DMS114 treated with DMSO at 0.1 percent for 48 hours (cell line): ENCODE data around the gene CENPT.
"Not testable (repeated sequence)": the region's sequence is repeated elsewhere in the genome, so short reads cannot be mapped to it uniquely, and the experiment has no call there.

Experiments
- DNase-seq: peaks from one replicate; lab custom pipeline; 2025; ENCODE audit not compliant: unreplicated experiment; lab: John Stamatoyannopoulos, UW

CENPT gene

DNA sequence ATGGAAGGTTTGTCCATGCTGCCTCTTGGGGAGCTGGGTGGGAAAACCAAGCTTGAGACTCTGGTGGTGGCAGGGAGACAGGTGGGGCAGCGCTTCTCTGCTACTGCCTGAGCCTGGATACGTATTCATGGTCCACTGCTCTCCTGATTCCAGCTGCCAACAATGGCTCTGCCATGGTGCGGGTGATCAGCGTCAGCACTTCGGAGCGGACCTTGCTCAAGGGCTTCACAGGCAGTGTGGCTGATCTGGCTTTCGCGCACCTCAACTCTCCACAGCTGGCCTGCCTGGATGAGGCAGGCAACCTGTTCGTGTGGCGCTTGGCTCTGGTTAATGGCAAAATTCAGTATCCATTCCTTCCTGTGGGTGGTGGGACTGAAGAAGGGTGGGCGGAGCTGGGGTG, 29.6 kb upstream of the CENPT start:
- DNase-seq, result no peak

DNA sequence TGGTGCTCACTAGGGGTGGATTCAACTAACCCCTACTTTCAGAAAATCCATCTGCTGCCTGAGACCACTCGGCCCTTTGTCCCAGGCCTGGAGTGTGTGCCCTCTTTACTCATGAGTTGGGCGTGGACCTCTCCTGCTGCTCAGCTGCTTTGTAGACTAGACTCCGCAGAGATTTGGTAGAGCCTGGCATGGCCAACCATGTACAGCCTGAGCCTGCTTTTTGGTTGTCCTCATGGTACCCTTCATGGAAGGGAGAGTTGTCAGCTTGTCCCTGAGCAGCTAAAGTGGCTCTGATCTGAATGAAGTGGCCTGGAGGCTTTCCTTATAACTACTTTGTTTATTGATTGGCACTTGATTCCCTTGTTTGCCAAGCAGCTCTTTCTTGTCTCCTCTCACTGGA, 26.9 kb upstream of the CENPT start:
- DNase-seq, result no peak

DNA sequence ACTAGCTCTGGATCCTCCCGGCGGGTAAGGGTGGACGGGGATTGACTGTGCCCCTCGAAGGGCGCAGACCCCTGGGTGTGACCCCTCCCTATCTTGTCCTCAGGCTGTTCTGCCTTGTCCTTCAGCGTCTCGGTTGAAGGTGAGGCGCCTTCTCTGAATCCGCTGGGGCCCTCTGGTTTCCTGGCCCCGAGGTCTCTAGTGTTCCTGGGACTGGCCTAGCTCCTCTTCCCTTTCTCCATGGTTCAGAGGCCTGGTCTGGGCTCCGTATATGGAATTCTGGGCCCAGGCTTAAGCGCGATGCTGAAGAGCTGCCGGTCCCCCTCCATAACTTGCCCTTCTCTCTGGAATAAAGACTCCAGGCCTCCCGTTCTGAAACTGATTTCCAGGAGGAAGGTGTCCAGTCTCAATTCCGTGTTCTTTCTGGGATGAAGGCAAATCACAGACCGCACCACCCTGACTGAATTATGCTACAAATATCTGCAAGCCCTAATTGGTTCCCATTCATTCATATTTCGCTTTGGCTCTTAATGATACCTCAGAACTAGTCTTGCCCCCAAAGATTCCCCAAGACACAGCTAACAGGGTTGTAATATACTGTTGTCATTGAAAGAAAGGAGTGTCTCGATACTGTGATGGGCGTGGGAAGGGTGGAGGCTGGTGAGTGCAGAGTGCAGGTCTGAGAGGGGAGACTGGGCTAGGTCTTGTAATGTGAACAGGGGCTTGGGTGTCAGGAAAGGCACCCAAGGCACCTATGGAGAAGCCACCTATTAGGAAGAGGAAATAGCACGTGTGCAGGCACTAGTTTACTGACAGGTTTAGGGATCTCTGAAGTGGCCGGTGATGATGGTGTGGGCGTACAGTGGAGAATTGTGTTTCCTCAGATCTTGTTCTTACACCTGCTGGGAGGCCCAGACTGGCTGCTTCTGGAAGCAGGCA, 26.2 kb upstream of the CENPT start:
- DNase-seq, result no peak

DNA sequence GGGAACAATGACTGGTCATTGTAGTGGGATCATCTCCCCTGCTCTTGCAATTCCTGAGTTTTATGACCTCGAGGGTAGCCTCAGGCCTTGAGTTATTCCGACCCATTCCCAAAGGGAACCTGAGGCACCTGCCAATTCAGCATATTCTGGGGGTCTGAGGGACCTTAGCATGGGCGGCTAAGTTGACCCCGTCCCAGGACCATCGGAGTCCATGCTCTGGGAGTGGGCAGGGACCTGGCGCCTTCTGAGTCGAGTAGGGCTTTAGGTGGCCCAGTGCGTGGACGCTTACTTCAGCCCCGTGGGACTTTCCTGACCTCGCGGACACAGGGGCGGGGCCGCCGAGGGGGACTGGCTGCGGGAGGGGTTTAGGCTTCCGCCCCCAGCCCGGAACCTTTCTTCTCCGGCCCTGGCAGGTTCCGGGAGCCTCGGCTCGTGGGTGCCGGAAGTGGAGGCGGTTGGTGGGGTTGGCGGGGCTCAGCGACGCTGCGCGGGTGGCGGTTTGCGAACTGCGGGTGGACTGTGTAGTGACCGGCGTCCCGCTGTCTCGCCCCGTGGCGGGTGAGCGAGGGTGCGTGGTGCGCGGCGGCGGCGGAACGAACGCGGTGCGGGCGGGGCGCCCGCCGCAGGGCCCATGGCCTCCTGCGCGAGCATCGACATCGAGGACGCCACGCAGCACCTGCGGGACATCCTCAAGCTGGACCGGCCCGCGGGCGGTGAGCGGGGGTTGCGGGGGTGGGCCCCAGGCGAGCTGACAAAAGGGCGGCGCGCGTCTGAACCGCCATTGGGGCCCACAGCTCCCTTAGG, 25.3 kb upstream of the CENPT start, which contains the start of gene EDC4:
TSS of gene EDC4 (plus strand) at position 422 of the 804 bp plus-strand sequence. CDS start at position 632, 210 bp downstream.
- DNase-seq, result peak; percentile 68

DNA sequence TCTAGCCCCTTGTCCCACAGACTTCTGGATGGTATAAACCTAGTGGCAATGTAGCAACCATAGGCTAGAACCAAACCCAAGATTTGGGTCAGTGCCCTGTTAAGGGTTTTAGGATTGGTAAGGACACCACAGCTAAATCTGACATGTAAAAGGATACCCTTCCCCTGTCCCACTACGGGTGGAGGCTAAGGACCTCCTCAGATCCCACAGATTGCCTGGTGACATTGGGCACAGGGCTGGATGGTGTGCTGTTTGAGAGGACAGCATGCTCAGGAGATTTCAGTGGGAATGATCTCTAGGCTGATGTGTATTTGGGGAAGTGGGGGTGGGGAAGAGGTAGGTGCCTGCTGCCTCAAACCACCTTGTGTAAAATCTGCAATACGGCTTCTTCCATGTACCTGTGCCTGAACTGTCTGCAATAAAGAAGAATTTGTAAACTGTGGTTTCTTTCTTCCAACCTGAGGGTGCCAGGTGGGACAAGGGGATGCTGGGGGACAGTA, 24.7 kb upstream of the CENPT start:
- no peak for DNase-seq

DNA sequence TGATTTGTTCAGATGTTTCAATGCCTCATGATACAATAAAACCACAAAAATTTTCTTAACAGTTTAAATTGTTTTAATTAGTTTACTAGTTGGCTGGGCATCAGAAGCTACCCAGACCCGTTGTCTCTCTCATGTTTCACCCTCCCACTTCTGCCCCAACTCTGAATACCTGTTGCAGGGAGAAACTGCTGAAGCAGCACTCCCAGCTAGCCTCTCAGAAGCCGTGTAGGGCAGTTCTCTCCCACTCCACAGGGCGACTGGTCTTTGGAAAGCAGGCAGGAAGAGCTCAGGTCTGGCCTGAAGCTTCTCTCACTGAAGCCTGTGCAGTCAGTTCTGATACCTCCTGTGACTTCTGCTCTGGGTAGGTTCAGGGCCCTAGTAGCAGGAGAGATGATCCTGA, 23.8 kb upstream of the CENPT start:
- DNase-seq, result no peak

DNA sequence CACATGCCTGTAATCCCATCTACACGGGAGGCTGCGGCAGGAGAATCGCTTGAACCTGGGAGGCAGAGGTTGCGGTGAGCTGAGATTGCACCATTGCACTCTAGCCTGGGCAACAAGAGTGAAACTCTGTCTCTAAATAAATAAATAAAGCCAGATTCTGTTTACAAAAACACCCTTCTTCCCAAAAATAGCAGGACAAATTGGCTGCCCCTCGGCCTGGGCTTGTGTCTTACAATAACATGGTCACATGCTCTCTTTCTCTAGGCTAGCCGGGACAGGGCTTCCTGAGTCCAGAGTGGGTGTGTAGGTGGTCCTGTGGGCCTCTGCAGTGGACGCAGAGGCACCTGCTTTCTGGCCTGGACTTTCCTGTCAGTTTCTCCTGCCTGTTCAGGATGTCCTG, 22.2 kb upstream of the CENPT start:
- DNase-seq, result no peak

DNA sequence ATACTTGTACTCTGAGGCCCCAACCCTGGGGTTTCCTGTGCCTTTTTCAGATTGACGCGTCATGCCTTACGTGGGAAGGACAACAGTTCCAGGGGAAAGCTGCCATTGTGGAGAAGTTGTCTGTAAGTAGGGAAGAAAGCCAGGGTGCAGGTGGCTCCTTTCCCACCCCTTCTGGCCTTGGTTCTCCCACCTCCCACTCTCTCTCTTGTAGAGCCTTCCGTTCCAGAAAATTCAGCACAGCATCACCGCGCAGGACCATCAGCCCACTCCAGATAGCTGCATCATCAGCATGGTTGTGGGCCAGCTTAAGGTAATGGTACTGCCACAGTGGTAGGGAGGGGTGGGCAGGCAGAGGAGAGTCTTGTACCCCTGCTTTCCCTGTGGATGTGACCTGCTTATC, 20.8 kb upstream of the CENPT start:
- no peak for DNase-seq

DNA sequence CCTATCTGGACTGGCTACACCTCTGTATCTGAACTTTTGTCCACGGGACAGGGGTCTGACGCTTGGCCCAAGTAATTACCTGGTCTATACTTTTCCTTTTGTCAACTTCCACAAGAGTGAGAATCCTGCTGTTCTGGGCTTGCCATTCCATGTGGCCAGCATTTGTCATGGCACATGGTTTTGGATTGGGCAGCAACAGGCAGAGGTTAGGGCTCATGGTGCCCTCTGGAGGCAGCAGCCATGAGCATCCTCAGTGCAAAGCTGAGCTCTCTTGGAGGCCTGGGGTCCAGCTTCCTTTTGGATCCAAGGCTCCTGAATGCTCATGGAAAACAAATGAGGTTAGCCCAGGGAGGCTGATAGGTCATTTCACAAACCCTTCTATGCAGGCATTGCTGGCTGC, 17.8 kb upstream of the CENPT start:
- peak; percentile 28 for DNase-seq

DNA sequence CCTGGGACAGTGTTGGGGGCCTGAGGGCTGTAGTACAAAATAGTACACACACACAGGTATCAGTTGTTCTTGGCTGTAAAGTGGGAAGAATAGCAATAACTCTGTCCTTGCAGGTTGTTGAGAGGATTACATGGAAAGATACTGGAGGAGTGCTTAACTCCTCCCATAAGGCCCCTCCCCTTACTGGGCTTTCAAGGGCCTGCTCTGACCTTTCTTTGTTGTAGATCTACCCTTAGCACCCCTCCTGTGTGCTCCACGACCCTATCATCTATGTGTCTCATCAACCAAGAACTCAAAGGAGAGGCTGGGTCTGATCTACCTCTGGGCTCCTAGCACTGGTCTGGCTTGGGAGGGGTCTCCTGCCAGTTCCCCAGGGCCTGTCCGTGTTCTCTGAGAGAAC, 17.1 kb upstream of the CENPT start:
- DNase-seq, result no peak

DNA sequence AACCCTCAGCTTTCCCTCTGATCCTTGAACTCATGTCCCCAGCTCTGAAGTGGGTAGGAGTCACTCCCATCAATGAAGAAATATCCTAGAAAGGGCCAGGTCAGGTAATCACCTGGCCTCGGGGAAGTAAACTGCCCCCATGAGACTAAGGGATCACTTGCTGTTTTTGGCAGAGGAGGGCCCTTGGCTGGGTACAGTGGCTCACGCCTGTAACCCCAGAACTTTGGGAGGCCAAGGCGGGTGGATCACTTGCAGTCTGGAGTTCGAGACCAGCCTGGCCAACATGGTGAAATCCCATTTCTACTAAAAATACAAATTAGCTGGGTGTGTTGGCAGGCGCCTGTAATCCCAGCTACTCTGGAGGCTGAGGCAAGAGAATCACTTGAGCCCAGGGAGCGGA, 16.6 kb upstream of the CENPT start:
- DNase-seq, result not testable (repeated sequence)

DNA sequence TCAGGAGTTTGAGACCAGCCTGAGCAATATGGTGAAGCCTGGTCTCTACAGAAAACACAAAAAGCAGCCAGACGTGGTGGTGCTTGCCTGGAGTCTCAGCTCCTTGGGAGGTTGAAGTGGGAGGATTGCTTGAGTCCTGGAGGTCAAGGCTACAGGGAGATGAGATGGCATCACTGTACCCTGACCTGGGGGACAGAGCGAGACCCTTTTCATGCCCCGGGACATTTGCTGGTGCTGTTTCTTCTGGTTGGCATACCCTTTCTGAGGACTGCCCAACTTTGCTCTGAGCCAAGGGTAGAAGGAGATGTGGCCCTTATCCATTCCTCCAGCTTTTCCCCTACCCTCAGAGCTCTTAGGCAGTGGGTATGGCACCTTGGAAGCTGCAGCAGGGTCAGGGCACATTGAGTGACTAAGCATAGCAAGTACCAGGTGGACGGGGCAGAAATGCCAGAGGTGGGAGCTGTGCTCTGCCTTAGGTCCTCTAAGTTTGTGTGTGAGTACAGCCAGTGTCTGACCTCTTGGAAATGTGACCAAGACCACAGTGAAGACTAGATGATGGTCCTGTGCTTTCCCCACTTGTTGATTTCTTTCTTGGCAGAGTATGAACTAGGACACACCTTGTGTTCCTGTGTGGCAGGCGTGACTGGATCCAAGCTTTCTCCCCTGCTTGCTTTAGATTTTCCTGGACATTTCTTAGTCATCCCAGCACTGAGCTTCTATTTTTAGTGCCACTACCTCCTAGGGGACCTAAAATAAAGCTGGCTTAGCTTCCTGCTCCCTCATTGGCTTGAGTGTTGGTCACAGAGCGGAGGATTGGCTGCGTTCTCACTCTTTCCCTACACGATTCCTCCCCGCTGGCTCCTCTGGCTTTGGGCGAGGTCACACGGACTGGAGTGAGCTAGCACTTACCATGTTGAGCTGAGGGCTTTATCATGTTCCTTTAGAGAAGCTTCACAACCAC, 15.4 kb upstream of the CENPT start:
- DNase-seq, result no peak

DNA sequence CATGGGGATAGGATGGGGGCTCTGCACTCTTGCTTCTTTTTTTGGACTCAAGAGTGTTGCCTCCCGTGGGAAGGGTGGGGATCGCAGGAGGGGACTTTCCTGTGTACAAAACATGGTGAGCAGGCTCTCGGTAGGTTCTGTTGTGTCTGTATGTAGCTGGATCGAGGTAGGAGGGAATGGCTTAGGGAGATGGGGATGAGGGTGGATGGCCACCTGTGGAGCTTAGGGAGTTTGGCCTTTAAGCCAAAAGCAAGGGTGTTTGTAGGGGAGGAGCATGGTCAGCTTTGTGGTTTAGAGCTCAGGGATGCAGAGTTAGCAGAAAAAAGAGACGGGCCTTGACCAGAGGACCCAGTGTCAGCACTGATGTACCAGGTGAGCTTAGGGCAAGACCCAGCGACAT, 14.4 kb upstream of the CENPT start:
- DNase-seq, result no peak

DNA sequence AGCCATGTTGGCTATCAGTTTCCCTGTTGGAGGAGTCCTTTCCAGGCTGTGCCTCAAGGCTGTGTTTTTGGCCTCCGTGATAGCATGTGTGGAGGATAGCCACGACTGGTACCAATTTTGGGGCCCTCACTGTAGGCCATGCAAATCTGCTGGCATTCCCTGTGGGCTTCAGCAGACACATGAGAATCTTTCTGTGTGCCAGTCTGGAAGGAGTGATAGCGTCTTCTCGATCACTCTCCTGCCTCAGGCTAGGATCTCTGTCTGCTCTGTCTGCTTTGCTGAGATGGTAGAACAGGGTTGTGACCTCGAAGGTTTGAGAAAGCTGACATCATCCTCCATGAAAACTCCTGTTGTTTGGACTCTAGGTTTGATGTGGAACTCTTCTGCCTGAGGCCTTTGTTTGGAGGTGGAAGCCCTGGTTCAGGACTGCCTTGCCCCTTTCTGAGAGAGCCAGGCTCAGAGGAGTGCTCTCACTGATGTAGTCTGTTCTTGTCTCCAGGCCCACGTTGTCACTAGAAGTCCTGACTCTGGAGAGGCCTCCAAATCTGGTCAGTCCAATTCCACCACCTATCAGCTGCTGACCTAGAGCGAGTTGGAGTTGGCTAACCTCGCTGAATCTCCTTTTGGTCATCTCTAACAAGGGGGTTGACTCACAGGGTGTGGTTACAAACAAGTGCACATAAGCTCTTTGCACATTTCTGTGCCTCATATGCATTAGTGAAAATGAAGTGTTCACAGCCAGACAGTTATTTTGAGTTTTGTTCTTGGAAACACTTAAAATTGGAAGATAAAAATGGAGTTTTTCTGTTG, 13.3 kb upstream of the CENPT start:
- no peak for DNase-seq

DNA sequence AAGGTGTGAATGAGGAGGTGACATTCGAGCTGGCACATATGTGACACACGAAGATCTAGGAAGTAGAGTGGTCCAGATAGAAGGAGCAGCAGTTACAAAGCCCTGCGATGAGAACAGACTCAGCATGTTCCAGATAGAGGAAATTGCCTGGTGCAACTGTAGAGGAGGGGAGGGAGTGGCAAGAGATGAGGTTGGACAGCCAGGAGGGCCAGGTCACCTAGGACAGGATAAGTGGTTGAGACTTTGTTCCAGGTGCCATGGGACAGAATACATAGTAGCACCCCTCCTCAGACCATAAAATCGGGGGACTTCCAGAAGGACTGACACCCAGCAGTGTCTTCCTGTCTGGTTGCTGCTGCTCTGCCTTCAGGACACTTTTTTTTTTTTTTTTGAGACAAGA, 11.0 kb upstream of the CENPT start:
- no peak for DNase-seq

DNA sequence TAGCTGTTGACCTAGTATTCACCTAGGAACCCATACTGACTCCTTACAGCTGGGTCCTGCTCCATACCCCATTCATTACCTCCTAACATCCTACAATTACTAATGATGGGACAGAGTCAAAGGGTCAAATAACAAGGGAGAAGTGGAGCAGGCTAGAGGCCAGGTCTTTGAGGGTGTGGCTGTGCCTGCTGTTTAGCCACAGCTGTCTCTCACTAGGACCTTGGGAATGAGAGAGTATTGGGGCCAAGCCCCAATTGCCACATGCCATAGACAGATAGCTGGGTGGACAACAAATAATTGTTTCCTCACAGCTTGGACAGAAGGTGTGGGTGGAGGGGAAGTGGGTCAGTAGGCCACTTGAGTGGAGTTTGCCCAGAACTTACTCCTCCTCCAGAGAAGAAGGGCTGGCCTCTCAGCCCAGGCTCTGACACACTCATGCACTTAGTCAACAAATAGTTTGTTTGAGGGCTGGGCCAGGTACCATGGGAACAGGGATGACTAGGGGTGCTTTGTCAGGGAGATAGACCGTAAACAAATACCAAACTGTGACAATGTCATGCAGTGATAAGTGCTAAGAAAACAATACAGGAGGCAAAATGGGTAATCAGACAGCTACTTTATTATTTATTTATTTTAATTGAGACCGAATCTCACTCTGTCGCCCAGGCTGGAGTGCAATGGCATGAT, 10.2 kb upstream of the CENPT start:
- DNase-seq, result no peak

DNA sequence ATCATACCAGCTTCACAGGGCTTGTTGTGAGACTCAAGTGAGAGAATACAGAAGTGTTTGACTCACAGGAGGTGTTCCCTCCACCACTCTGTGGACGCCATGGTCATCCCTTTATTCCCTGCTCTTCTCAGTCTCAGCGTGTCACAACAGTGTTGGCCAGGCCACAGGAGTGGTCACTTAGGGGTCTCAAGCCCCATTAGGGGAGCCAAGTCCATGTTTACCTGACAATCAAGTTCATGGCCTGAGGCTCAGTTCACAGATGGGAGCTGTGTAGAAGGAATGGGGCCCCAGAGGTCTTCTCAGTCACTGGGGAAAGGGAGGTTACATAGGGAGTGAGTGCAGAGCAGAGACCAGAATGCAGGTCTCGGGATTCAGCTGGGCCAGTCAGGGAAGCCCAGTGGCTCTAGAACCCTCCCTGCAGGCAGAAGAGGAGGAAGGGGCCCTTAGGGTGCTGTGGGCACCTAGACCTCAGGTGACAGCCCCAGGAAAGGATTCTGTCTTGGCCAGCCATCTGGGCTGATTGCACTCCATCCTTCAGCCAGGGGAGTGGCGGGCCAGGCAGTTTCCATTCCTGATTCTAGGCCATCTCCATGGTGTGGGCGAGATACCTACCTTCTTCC, 9.5 kb upstream of the CENPT start:
- DNase-seq, result no peak

DNA sequence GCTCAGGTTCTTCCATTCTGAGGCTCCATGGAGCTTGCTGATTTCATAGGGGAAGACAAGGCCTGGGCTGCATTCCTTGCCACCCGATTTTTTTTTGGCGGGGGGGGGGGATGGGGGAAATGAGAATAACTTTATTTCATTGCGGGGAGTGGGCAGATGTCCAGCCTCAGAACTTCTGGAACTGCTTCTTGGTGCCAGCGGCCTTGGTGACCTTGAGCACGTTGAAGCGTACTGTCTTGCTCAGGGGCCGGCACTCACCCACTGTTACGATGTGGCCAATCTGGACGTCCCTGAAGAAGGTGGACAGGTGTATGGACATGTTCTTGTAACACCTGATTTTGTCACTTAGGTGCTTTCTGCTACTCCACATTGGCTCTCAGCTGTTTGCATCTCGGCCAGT, 8.3 kb upstream of the CENPT start:
- DNase-seq, result no peak

DNA sequence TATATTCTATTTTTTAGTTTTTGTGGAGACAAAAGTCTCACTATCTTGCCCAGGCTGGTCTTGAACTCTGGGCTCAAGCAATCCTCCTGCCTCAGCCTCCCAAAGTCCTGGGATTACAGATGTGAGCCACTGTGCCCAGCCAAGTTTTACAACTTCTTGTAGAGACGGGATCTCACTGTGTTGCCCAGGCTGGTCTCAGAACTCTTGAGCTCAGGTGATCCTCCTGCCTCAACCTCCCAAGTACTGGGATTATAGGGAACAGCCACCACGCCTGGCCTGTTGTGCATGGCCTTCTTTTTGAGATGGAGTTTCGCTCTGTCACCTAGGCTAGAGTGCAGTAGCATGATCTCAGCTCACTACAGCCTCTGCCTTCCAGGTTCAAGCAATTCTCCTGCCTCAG, 6.2 kb upstream of the CENPT start:
- DNase-seq, result no peak
